Glutamatergic neuron (in vitro differentiated cells): ENCODE measurements around the gene MCUB. TPM values are rescaled to one million over a fixed set of nuclear protein-coding genes. Genes with fewer than 3 reads are reported as not detected.

Experiments
- DNase-seq: peaks from one replicate; pipeline ENCODE4 v3.0.0; 2022
- H3K27ac Mint-ChIP-seq: one replicate; pipeline ENCODE4 v1.8.0; 2020; ENCODE audit warnings: mild to moderate bottlenecking, mixed read lengths, inconsistent platforms; ENCODE audit not compliant: unreplicated experiment
- H3K27me3 Mint-ChIP-seq: one replicate; pipeline ENCODE4 v1.8.0; 2020; ENCODE audit warnings: mild to moderate bottlenecking, moderate library complexity, mixed read lengths, inconsistent platforms; ENCODE audit not compliant: unreplicated experiment
- H3K36me3 Mint-ChIP-seq: one replicate; pipeline ENCODE4 v1.8.0; 2020; ENCODE audit warnings: mild to moderate bottlenecking, mixed read lengths, inconsistent platforms; ENCODE audit not compliant: unreplicated experiment
- H3K4me1 Mint-ChIP-seq: one replicate; pipeline ENCODE4 v1.8.0; 2020; ENCODE audit warnings: mild to moderate bottlenecking, low read depth, mixed read lengths, inconsistent platforms; ENCODE audit not compliant: unreplicated experiment
- H3K4me3 Mint-ChIP-seq: one replicate; pipeline ENCODE4 v1.8.0; 2020; ENCODE audit warnings: mild to moderate bottlenecking, mixed read lengths, inconsistent platforms; ENCODE audit not compliant: unreplicated experiment
- H3K9me3 Mint-ChIP-seq: one replicate; pipeline ENCODE4 v1.8.0; 2020; ENCODE audit warnings: mild to moderate bottlenecking, moderate library complexity, mixed read lengths, inconsistent platforms; ENCODE audit not compliant: unreplicated experiment
- CTCF ChIP-seq: fragments of 200-600 bp; sonication (generic); IDR thresholded peaks from one replicate; pipeline ENCODE4 v1.5.0; 2021; ENCODE audit not compliant: partially characterized antibody, unreplicated experiment
- total RNA-seq: library from RNA; stranded (reverse); fragmentation: NEBNext Ultra II Directional; extraction: Animal tissue kit (Norgen Biotek cat#: 25700); gene quantifications from one replicate; pipeline ENCODE4 v1.2.1, GENCODE V29; 2021; ENCODE audit not compliant: unreplicated experiment

MCUB gene
- total RNA-seq, 1 donor from 2014 or later, result 9.7 TPM

GRCh38 chr4:109682875-109683274, 122.8 kb downstream of the MCUB start:
- H3K27ac Mint-ChIP-seq, result no peak overlapping the region
- no peak for DNase-seq
- H3K9me3 Mint-ChIP-seq, result peaks cover 2% of the 10 kb centered on the region
- H3K36me3 Mint-ChIP-seq, result no peaks in the 10 kb centered on the region
- H3K27me3 Mint-ChIP-seq, result no peaks in the 10 kb centered on the region
- H3K4me1 Mint-ChIP-seq, result no peaks in the 10 kb centered on the region
- TF ChIP-seq CTCF, result no peak
- H3K4me3 Mint-ChIP-seq, result no peak overlapping the region

GRCh38 chr4:109683621-109684253, 123.7 kb downstream of the MCUB start:
- Mint-ChIP-seq H3K4me1 (no peaks in the 10 kb centered on the region), H3K4me3 (no peak overlapping the region), H3K36me3 (no peaks in the 10 kb centered on the region), H3K27ac (no peak overlapping the region), H3K9me3 (peaks cover 2% of the 10 kb centered on the region), H3K27me3 (no peaks in the 10 kb centered on the region)
- TF ChIP-seq CTCF, result no peak
- no peak for DNase-seq

DNA sequence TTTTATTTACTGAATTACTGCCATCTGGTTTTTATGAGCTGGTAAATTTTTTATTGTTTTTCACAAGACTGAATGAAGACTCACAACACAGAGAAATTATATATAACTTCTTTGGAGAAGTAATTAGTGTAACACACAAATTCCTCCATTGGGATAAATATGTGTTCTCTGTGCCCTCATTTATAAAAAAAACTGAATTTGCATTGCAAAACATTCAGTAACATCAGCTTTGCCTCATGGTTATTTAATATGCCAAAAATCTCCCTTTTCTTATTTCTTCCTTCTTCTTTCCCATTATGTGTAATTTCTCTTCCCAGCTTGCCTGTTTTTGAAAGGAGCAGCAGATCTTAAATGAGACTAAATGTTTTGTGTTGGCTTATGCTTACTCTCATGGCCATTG, 124.7 kb downstream of the MCUB start:
- no peak overlapping the region for H3K27ac Mint-ChIP-seq
- H3K9me3 Mint-ChIP-seq, result no peaks in the 10 kb centered on the region
- no peak overlapping the region for H3K4me3 Mint-ChIP-seq
- no peak for TF ChIP-seq CTCF
- H3K4me1 Mint-ChIP-seq, result no peaks in the 10 kb centered on the region
- H3K27me3 Mint-ChIP-seq, result no peaks in the 10 kb centered on the region
- DNase-seq, result no peak
- H3K36me3 Mint-ChIP-seq, result no peaks in the 10 kb centered on the region

GRCh38 chr4:109690690-109691410, 130.8 kb downstream of the MCUB start:
- no peak for DNase-seq
- no peak for TF ChIP-seq CTCF
- Mint-ChIP-seq H3K27me3 (no peaks in the 10 kb centered on the region), H3K27ac (no peak overlapping the region), H3K9me3 (no peaks in the 10 kb centered on the region), H3K36me3 (no peaks in the 10 kb centered on the region), H3K4me3 (no peak overlapping the region), H3K4me1 (no peaks in the 10 kb centered on the region)

- Mint-ChIP-seq H3K27me3 (no peaks in the 10 kb centered on the region), H3K36me3 (no peaks in the 10 kb centered on the region), H3K9me3 (no peaks in the 10 kb centered on the region), H3K4me1 (no peaks in the 10 kb centered on the region), H3K4me3 (no peak overlapping the region), H3K27ac (no peak overlapping the region)
- DNase-seq, result no peak
- TF ChIP-seq CTCF, result no peak
Observed at GRCh38 chr4:109691411-109691920, 131.4 kb downstream of the MCUB start.
